ENCODE data around the gene DLG5. TPM values are rescaled to one million over a fixed set of nuclear protein-coding genes. Genes with fewer than 3 reads are reported as not detected.

Gene DLG5
- total and polyA plus RNA-seq, 5 donors = 6.6 to 14.3 (median 11.9) TPM

GRCh38 chr10:77811831-77812430 is 114.6 kb downstream of the DLG5 start:
- intact Hi-C loops (cut with DNase I) = no loop called here
- no peak for DNase-seq

GRCh38 chr10:77810446-77811335 is 115.9 kb downstream of the DLG5 start:
- Histone ChIP-seq H3K27me3 (ENCODE audit: control insufficient read depth, insufficient read depth) (no peaks in the 10 kb centered on the region), H3K4me1 (ENCODE audit: control insufficient read depth, insufficient read depth, low read length) (no peaks in the 10 kb centered on the region), H3K27ac (ENCODE audit: low read length) (no peak overlapping the region), H3K9me3 (ENCODE audit: control insufficient read depth, low read length) (no peaks in the 10 kb centered on the region), H3K4me3 (ENCODE audit: low read length) (no peak overlapping the region)
- intact Hi-C loops (cut with DNase I) = no loop called here
- DNase-seq = no peak
- peak in 1 of 2 donors; percentile 6 for ATAC-seq
- 90% methylated on average over 23 of the region's 23 CpGs for WGBS

More at GRCh38 chr10:77811831-77812430, 114.6 kb downstream of the DLG5 start:
- H3K27ac ChIP-seq (ENCODE audit: low read length) = no peak overlapping the region
- no peak overlapping the region for H3K4me3 ChIP-seq (ENCODE audit: low read length)
- 94% methylated on average over 23 of the region's 23 CpGs for WGBS
- no peaks in the 10 kb centered on the region for H3K9me3 ChIP-seq (ENCODE audit: control insufficient read depth, low read length)
- no peak for ATAC-seq
- H3K4me1 ChIP-seq (ENCODE audit: control insufficient read depth, insufficient read depth, low read length) = no peaks in the 10 kb centered on the region
- H3K27me3 ChIP-seq (ENCODE audit: control insufficient read depth, insufficient read depth) = no peaks in the 10 kb centered on the region

- Histone ChIP-seq H3K27me3 (ENCODE audit: control insufficient read depth, insufficient read depth) (no peaks in the 10 kb centered on the region), H3K9me3 (ENCODE audit: control insufficient read depth, low read length) (no peaks in the 10 kb centered on the region), H3K27ac (ENCODE audit: low read length) (no peak overlapping the region), H3K4me3 (ENCODE audit: low read length) (no peak overlapping the region), H3K4me1 (ENCODE audit: control insufficient read depth, insufficient read depth, low read length) (no peaks in the 10 kb centered on the region)
- intact Hi-C loops (cut with DNase I) = no loop called here
- WGBS = 93% methylated on average over 8 of the region's 8 CpGs
- ATAC-seq (no peak), DNase-seq (no peak)
Measured at GRCh38 chr10:77809336-77809735, 117.2 kb downstream of the DLG5 start.

- DNase-seq (no peak), ATAC-seq (no peak)
- H3K4me3 ChIP-seq (ENCODE audit: low read length) = no peak overlapping the region
- 94% methylated on average over 9 of the region's 9 CpGs for WGBS
- intact Hi-C loops (cut with DNase I) = no loop called here
- no peak overlapping the region for H3K27ac ChIP-seq (ENCODE audit: low read length)
- H3K27me3 ChIP-seq (ENCODE audit: control insufficient read depth, insufficient read depth) = no peaks in the 10 kb centered on the region
- H3K9me3 ChIP-seq (ENCODE audit: control insufficient read depth, low read length) = no peaks in the 10 kb centered on the region
- H3K4me1 ChIP-seq (ENCODE audit: control insufficient read depth, insufficient read depth, low read length) = no peaks in the 10 kb centered on the region
Measured at GRCh38 chr10:77807706-77808105, 118.8 kb downstream of the DLG5 start.

DNA sequence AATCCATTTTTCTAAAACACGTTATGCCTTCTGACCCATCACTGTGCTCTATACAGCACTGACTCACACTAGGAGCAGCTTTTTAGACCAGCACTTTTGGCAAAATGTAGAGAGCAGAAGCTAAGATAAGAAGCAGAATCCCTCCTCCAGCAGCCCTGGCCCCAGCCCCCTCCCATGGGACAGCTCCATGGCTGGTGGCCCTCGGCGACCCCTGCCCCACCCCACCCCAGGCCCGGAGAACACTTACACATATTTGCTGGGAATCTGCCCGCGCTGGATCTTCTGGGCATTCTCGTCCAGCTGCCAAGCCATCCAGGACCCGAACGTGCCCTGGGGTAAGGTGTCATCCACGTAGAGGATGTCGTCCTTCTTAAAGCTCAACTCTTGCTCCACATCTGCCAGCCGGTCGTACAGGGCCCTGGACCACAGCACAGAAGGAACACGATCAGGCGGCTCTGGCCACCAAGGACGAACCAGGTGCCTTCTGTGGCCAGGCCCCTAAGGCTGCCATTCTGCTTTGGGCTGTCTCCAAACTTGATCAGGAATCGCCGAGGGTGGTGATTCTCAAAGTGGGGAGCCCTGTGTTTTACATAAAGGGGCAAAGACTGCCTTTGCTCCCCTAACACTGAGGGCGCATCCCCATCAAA is 119.9 kb downstream of the DLG5 start:
- Histone ChIP-seq H3K27ac (ENCODE audit: low read length) (no peak overlapping the region), H3K4me1 (ENCODE audit: control insufficient read depth, insufficient read depth, low read length) (no peaks in the 10 kb centered on the region), H3K9me3 (ENCODE audit: control insufficient read depth, low read length) (no peaks in the 10 kb centered on the region), H3K4me3 (ENCODE audit: low read length) (no peak overlapping the region), H3K27me3 (ENCODE audit: control insufficient read depth, insufficient read depth) (no peaks in the 10 kb centered on the region)
- WGBS = 86% methylated on average over 19 of the region's 19 CpGs
- no peak for DNase-seq
- intact Hi-C loops (cut with DNase I) = no loop called here
- ATAC-seq = no peak

GRCh38 chr10:77805676-77806075 is 120.9 kb downstream of the DLG5 start:
- Histone ChIP-seq H3K4me3 (ENCODE audit: low read length) (no peak overlapping the region), H3K9me3 (ENCODE audit: control insufficient read depth, low read length) (no peaks in the 10 kb centered on the region), H3K27me3 (ENCODE audit: control insufficient read depth, insufficient read depth) (no peaks in the 10 kb centered on the region), H3K27ac (ENCODE audit: low read length) (no peak overlapping the region), H3K4me1 (ENCODE audit: control insufficient read depth, insufficient read depth, low read length) (no peaks in the 10 kb centered on the region)
- DNase-seq = no peak
- 93% methylated on average over 14 of the region's 14 CpGs for WGBS
- intact Hi-C loops (cut with DNase I) = no loop called here
- no peak for ATAC-seq

DNA sequence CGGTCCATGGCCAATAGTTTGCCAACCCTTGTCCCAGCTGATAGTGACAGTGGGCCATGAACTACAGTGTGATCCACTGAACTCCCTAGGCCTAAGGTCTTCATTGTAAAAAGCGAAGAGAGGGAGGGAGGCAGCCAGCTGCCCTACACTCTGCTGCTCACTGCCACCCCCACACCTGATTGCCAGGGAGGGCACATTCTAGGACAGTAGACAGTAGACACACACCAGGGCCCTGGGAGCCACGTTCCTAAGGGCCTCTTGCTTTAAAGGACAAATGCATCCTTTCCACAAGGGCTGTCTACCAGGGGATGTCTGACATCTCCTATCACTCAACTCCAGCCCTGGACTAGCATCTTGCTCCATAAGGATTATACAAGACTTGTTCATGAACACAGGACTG is 122.2 kb downstream of the DLG5 start:
- Histone ChIP-seq H3K4me3 (ENCODE audit: low read length) (no peak overlapping the region), H3K27ac (ENCODE audit: low read length) (no peak overlapping the region), H3K4me1 (ENCODE audit: control insufficient read depth, insufficient read depth, low read length) (no peaks in the 10 kb centered on the region), H3K27me3 (ENCODE audit: control insufficient read depth, insufficient read depth) (no peaks in the 10 kb centered on the region), H3K9me3 (ENCODE audit: control insufficient read depth, low read length) (no peaks in the 10 kb centered on the region)
- DNase-seq (no peak), ATAC-seq (no peak)
- WGBS = 73% methylated on average over 3 of the region's 3 CpGs
- intact Hi-C loops (cut with DNase I) = no loop called here

DNA sequence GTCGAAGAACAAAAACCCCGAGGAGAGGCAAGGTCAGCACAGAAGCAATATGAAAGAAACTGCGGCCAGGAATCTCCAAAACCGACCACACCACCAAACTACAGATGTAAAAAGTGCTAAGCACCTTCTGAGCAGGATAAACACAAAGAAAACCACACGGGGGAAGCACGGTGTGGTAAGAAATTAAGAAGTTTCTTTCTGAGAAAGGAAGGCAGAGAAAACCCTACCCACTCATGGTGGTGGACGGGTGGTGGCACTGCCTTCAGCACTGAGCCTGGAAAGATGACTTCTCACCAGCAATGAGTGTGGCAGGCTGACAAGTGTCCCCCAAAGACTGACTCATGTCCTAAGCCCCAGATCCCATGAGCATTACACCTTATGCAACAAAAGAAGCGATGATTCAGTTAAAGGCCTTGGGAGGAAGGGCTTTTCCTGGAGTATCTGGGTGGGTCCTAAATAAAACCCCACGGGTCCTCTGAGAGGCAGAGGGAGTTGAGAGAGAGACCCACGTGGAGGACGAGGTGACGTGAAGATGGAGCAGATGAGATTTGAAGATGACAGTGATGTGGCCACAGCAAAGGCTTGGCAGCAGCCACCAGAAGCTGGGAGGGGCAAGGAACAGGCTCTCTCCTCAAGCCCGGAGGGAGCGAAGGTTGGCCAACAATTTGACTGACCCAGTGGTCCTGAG is 124.9 kb downstream of the DLG5 start:
- no peak overlapping the region for H3K4me3 ChIP-seq (ENCODE audit: low read length)
- H3K27me3 ChIP-seq (ENCODE audit: control insufficient read depth, insufficient read depth) = no peaks in the 10 kb centered on the region
- DNase-seq (no peak), ATAC-seq (no peak)
- WGBS = 78% methylated on average over 14 of the region's 14 CpGs
- intact Hi-C loops (cut with DNase I) = no loop called here
- no peak overlapping the region for H3K27ac ChIP-seq (ENCODE audit: low read length)
- no peaks in the 10 kb centered on the region for H3K4me1 ChIP-seq (ENCODE audit: control insufficient read depth, insufficient read depth, low read length)
- H3K9me3 ChIP-seq (ENCODE audit: control insufficient read depth, low read length) = no peaks in the 10 kb centered on the region

DNA sequence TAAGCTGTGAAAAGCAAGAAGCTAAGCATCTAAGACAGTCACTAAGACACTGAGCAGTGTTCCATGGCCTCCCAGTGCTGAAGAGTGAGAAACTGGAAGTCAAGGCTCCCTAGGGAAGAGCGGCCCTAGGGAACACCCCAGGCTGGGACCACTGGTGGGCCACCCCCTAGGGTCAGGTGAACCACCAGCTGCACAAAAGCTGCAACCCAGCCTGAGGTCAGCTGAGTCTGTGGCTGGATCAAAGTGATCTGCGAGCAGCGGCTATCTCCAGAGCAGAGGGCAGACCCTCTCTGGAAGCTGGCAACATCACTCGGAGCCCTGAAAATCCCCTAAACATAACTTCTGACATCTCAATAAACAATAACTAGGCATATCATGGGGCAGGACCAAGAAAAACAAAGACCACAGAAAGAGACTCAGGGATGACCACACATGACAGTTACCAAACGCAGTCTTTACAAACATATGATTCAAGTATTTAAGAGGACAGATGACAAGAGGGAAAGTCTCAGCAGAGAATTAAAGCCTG is 125.8 kb downstream of the DLG5 start:
- H3K9me3 ChIP-seq (ENCODE audit: control insufficient read depth, low read length) = no peaks in the 10 kb centered on the region

DNA sequence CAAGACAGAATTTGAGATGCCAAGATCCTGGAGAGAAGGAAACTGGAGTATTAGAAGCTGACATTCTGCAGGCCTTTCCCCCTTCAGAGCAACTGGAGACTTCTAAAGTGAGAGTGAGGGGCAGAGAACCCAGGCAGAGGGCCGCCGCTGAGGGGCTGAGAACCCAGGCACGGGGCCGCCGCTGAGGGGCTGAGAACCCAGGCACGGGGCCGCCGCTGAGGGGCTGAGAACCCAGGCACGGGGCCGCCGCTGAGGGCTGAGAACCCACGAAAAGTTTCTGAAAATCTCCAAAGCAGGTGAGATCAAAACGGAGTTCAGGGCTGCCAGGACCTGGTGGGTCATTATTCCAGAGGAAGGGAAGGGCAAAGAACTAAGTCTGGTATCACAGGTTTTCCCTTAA is 126.2 kb downstream of the DLG5 start:
- Histone ChIP-seq H3K4me3 (ENCODE audit: low read length) (no peak overlapping the region), H3K27ac (ENCODE audit: low read length) (no peak overlapping the region), H3K27me3 (ENCODE audit: control insufficient read depth, insufficient read depth) (no peaks in the 10 kb centered on the region), H3K9me3 (ENCODE audit: control insufficient read depth, low read length) (no peaks in the 10 kb centered on the region), H3K4me1 (ENCODE audit: control insufficient read depth, insufficient read depth, low read length) (no peaks in the 10 kb centered on the region)
- no peak for ATAC-seq
- no peak for DNase-seq
- 92% methylated on average over 13 of the region's 13 CpGs for WGBS
- intact Hi-C loops (cut with DNase I) = no loop called here

More for the DNA sequence above, 125.8 kb downstream of the DLG5 start:
- ATAC-seq (no peak), DNase-seq (no peak)
- intact Hi-C loops (cut with DNase I) = no loop called here
- Histone ChIP-seq H3K4me3 (ENCODE audit: low read length) (no peak overlapping the region), H3K4me1 (ENCODE audit: control insufficient read depth, insufficient read depth, low read length) (no peaks in the 10 kb centered on the region), H3K27ac (ENCODE audit: low read length) (no peak overlapping the region), H3K27me3 (ENCODE audit: control insufficient read depth, insufficient read depth) (no peaks in the 10 kb centered on the region)
- 89% methylated on average over 5 of the region's 5 CpGs for WGBS

Measured in right cardiac atrium (tissue), 5 donors.